ENCODE measurements around the gene CNPY1.

DNA sequence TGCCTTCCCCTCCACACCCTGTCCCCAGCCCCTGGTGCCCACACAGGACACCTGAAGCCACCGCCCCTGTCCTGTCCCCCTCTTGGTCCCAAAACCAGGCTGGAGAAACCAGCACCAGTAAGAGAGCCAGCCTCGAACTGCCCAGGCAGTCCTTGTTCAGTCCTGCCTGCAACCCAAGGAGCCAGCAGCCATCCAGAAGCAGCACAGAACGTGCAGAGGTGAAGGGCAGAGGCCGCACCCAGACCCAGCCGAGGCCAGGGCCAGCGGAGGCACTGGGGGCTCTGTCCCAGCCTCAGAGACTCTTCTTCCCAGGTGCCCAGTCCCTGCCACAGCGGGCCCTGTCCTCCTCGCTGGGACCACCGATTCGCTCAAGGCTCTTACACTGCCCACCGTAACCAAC, 23.3 kb upstream of the CNPY1 start:
- TF ChIP-seq, protein P1, sequence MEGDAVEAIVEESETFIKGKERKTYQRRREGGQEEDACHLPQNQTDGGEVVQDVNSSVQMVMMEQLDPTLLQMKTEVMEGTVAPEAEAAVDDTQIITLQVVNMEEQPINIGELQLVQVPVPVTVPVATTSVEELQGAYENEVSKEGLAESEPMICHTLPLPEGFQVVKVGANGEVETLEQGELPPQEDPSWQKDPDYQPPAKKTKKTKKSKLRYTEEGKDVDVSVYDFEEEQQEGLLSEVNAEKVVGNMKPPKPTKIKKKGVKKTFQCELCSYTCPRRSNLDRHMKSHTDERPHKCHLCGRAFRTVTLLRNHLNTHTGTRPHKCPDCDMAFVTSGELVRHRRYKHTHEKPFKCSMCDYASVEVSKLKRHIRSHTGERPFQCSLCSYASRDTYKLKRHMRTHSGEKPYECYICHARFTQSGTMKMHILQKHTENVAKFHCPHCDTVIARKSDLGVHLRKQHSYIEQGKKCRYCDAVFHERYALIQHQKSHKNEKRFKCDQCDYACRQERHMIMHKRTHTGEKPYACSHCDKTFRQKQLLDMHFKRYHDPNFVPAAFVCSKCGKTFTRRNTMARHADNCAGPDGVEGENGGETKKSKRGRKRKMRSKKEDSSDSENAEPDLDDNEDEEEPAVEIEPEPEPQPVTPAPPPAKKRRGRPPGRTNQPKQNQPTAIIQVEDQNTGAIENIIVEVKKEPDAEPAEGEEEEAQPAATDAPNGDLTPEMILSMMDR (IDR thresholded peaks at IDR 0.05; ENCODE audit: poor library complexity, severe bottlenecking) = no peak
- no peak for TF ChIP-seq EZH2 (IDR thresholded peaks at IDR 0.05; ENCODE audit: borderline replicate concordance, insufficient read depth, low read length, poor library complexity, severe bottlenecking)
- no peak for TF ChIP-seq POLR2AphosphoS5 (IDR thresholded peaks at IDR 0.05)
- TF ChIP-seq, protein P2, sequence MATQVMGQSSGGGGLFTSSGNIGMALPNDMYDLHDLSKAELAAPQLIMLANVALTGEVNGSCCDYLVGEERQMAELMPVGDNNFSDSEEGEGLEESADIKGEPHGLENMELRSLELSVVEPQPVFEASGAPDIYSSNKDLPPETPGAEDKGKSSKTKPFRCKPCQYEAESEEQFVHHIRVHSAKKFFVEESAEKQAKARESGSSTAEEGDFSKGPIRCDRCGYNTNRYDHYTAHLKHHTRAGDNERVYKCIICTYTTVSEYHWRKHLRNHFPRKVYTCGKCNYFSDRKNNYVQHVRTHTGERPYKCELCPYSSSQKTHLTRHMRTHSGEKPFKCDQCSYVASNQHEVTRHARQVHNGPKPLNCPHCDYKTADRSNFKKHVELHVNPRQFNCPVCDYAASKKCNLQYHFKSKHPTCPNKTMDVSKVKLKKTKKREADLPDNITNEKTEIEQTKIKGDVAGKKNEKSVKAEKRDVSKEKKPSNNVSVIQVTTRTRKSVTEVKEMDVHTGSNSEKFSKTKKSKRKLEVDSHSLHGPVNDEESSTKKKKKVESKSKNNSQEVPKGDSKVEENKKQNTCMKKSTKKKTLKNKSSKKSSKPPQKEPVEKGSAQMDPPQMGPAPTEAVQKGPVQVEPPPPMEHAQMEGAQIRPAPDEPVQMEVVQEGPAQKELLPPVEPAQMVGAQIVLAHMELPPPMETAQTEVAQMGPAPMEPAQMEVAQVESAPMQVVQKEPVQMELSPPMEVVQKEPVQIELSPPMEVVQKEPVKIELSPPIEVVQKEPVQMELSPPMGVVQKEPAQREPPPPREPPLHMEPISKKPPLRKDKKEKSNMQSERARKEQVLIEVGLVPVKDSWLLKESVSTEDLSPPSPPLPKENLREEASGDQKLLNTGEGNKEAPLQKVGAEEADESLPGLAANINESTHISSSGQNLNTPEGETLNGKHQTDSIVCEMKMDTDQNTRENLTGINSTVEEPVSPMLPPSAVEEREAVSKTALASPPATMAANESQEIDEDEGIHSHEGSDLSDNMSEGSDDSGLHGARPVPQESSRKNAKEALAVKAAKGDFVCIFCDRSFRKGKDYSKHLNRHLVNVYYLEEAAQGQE (IDR thresholded peaks at IDR 0.05; ENCODE audit: borderline replicate concordance) = no peak
- TF ChIP-seq EP300 (conservative IDR thresholded peaks at IDR 0.05; ENCODE audit: poor library complexity, severe bottlenecking) = no peak
- no peak for TF ChIP-seq MXI1 (conservative IDR thresholded peaks at IDR 0.05; ENCODE audit: poor library complexity, severe bottlenecking)
- TF ChIP-seq SMC3 (conservative IDR thresholded peaks at IDR 0.05; ENCODE audit: poor library complexity) = no peak
- no peak for TF ChIP-seq RAD21 (conservative IDR thresholded peaks at IDR 0.05)
